Stimulated activated effector memory CD8-positive, alpha-beta T cell treated with anti-CD3 and anti-CD28 coated beads, Interleukin-12 subunit alpha, Interleukin-12 subunit beta, amount 100 ng/mL, for 72 hours (primary cell): Measurements from ENCODE around the gene OTUD1.
A peak's percentile ranks its signal among the peaks of the same experiment; 100 is the strongest.

ENCODE experiments used
- ATAC-seq: fragments of 150-1000 bp; cut with Tn5 transposase; 2 replicates; pipeline ENCODE4 v1.10.0; 2021
- DNase-seq, 2 donors: peaks; one replicate each; pipeline ENCODE4 v3.0.0; 2021 to 2022; ENCODE audit warnings: low spot score in 2 of 2
- H3K27ac Mint-ChIP-seq: one replicate; pipeline ENCODE4 v1.8.0; 2022; ENCODE audit warnings: mild to moderate bottlenecking, mixed read lengths
- H3K36me3 Mint-ChIP-seq: one replicate; pipeline ENCODE4 v1.8.0; 2022; ENCODE audit warnings: mild to moderate bottlenecking, mixed read lengths
- H3K4me1 Mint-ChIP-seq: one replicate; pipeline ENCODE4 v1.8.0; 2022; ENCODE audit warnings: mixed read lengths
- H3K4me3 Mint-ChIP-seq: one replicate; pipeline ENCODE4 v1.8.0; 2022; ENCODE audit warnings: mild to moderate bottlenecking, mixed read lengths
- H3K9me3 Mint-ChIP-seq: one replicate; pipeline ENCODE4 v1.8.0; 2022; ENCODE audit warnings: mixed read lengths

The OTUD1 gene

GRCh38 chr10:23413629-23414089 lies 25.2 kb upstream of the OTUD1 start:
- ATAC-seq: peak; percentile 39
- no peak overlapping the region for H3K4me3 Mint-ChIP-seq

DNA sequence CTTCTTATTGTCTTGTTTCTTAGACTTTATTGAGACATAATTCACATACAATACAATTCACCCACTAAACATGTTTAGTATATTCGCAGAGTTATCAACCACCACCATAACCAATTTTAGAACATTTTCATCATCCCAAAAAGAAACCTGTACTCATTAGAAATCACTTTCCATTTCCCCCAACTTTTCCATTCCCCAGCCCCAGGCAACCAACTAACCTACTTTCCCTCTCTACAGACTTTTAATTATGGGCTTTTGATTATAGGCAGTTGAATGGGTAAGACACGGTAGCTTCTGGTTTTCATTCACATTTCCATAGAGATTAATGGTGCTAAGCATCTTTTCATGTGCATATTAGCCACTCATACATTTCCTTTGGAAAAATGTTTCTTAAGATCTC lies 24.2 kb upstream of the OTUD1 start:
- H3K4me3 Mint-ChIP-seq: no peak overlapping the region
- H3K36me3 Mint-ChIP-seq: no peaks in the 10 kb centered on the region
- DNase-seq (no peak), ATAC-seq (no peak)
- H3K4me1 Mint-ChIP-seq: peaks cover 27% of the 10 kb centered on the region
- H3K9me3 Mint-ChIP-seq: no peaks in the 10 kb centered on the region
- no peak overlapping the region for H3K27ac Mint-ChIP-seq

More at GRCh38 chr10:23413629-23414089, 25.2 kb upstream of the OTUD1 start:
- Mint-ChIP-seq H3K9me3 (no peaks in the 10 kb centered on the region), H3K36me3 (no peaks in the 10 kb centered on the region), H3K4me1 (peaks cover 27% of the 10 kb centered on the region), H3K27ac (no peak overlapping the region)
- DNase-seq: no peak

DNA sequence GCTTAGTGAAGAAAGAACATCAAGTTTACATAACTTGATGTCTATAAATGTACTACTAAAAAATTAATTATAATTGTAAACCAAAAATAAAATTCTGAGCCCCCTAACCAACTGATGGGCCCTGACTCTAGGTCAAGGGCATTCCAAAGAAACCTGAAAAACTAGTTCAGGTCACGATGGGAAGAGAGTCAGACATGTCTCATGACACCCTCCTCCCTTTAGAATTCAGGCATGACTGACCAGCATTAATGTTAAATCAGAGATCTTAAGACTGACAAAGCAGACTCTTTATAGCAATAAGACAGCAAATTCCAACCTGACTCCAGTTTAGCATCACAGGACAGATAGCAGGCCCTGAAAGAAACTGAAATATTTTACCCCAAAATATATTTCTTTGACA lies 21.6 kb upstream of the OTUD1 start:
- no peak overlapping the region for H3K27ac Mint-ChIP-seq
- DNase-seq: no peak
- no peaks in the 10 kb centered on the region for H3K36me3 Mint-ChIP-seq
- no peak overlapping the region for H3K4me3 Mint-ChIP-seq
- H3K9me3 Mint-ChIP-seq: no peaks in the 10 kb centered on the region
- peaks cover 22% of the 10 kb centered on the region for H3K4me1 Mint-ChIP-seq
- ATAC-seq: no peak

- Mint-ChIP-seq H3K9me3 (no peaks in the 10 kb centered on the region), H3K4me3 (no peak overlapping the region), H3K27ac (no peak overlapping the region), H3K36me3 (no peaks in the 10 kb centered on the region), H3K4me1 (peaks cover 13% of the 10 kb centered on the region)
- DNase-seq (no peak), ATAC-seq (no peak)
These were observed 20.7 kb upstream of the OTUD1 start for GRCh38 chr10:23418051-23418681.

GRCh38 chr10:23419201-23419600 lies 19.7 kb upstream of the OTUD1 start:
- Mint-ChIP-seq H3K36me3 (no peaks in the 10 kb centered on the region), H3K4me3 (no peak overlapping the region), H3K4me1 (peaks cover 7% of the 10 kb centered on the region), H3K27ac (no peak overlapping the region), H3K9me3 (no peaks in the 10 kb centered on the region)
- DNase-seq (no peak), ATAC-seq (no peak)

- H3K4me3 Mint-ChIP-seq: no peak overlapping the region
- H3K36me3 Mint-ChIP-seq: no peaks in the 10 kb centered on the region
- H3K9me3 Mint-ChIP-seq: no peaks in the 10 kb centered on the region
These were observed 19.1 kb upstream of the OTUD1 start for GRCh38 chr10:23419655-23420329.

GRCh38 chr10:23421397-23421796 lies 17.5 kb upstream of the OTUD1 start:
- ATAC-seq: no peak
- H3K4me3 Mint-ChIP-seq: no peak overlapping the region
- no peaks in the 10 kb centered on the region for H3K36me3 Mint-ChIP-seq
- H3K9me3 Mint-ChIP-seq: no peaks in the 10 kb centered on the region
- H3K4me1 Mint-ChIP-seq: no peaks in the 10 kb centered on the region
- no peak overlapping the region for H3K27ac Mint-ChIP-seq
- DNase-seq: no peak

More at GRCh38 chr10:23419655-23420329, 19.1 kb upstream of the OTUD1 start:
- DNase-seq (no peak), ATAC-seq (no peak)
- H3K4me1 Mint-ChIP-seq: peaks cover 2% of the 10 kb centered on the region
- no peak overlapping the region for H3K27ac Mint-ChIP-seq

DNA sequence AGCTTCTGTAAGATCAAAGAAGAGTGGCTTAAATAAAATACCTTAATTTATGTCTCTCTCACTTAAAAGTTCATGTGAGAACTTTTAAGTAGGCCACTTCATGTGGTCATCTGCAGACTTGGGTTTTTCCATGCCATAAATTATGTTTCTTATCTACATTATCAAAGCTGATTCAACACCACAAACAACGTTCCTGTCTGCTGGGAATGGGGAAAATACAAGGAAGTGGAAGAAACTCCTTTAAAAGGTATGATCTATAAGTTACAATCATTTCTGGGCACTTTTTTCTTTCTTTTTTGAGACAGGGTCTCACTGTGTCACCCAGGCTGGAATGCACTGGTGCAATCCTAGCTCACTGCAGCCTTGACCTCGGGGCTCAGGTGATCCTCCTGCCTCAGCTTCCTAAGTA lies 16.9 kb upstream of the OTUD1 start:
- no peak for DNase-seq
- Mint-ChIP-seq H3K27ac (no peak overlapping the region), H3K4me1 (no peaks in the 10 kb centered on the region), H3K4me3 (no peak overlapping the region), H3K36me3 (no peaks in the 10 kb centered on the region), H3K9me3 (no peaks in the 10 kb centered on the region)
- ATAC-seq: no peak

- Mint-ChIP-seq H3K9me3 (no peaks in the 10 kb centered on the region), H3K4me1 (no peaks in the 10 kb centered on the region), H3K27ac (no peak overlapping the region), H3K36me3 (no peaks in the 10 kb centered on the region), H3K4me3 (no peak overlapping the region)
- DNase-seq (no peak), ATAC-seq (peak; percentile 60)
These were observed 6.7 kb upstream of the OTUD1 start for GRCh38 chr10:23432166-23432565.

GRCh38 chr10:23432639-23433038 lies 6.2 kb upstream of the OTUD1 start:
- no peak for DNase-seq
- no peak overlapping the region for H3K27ac Mint-ChIP-seq
- no peaks in the 10 kb centered on the region for H3K4me1 Mint-ChIP-seq
- H3K4me3 Mint-ChIP-seq: no peak overlapping the region
- peak; percentile 64 for ATAC-seq
- no peaks in the 10 kb centered on the region for H3K9me3 Mint-ChIP-seq
- H3K36me3 Mint-ChIP-seq: no peaks in the 10 kb centered on the region

- no peak overlapping the region for H3K27ac Mint-ChIP-seq
- peaks cover 8% of the 10 kb centered on the region for H3K4me1 Mint-ChIP-seq
- no peak overlapping the region for H3K4me3 Mint-ChIP-seq
- DNase-seq (no peak), ATAC-seq (no peak)
- H3K9me3 Mint-ChIP-seq: no peaks in the 10 kb centered on the region
- peaks cover 10% of the 10 kb centered on the region for H3K36me3 Mint-ChIP-seq
These were observed 5.2 kb upstream of the OTUD1 start for GRCh38 chr10:23433701-23434100.

DNA sequence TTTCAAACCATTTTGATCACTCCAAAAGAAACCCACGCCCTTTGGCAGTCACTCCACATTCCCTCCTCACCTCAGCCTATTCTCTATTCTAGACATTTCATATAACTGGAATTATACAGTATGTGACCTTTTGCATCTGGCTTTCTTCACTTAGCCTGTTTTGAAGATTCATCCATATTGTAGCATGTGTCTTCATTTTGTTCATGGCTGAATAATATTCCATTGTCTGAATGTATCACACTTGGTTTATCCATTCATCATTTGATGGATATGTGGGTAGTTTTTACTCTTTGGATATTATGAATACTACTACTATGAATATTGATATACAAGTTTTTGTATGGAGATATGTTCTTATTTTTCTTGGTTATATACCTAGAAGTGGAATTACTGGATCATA lies 3.5 kb upstream of the OTUD1 start:
- no peak overlapping the region for H3K27ac Mint-ChIP-seq
- peaks cover 10% of the 10 kb centered on the region for H3K36me3 Mint-ChIP-seq
- H3K4me1 Mint-ChIP-seq: peaks cover 9% of the 10 kb centered on the region
- no peak overlapping the region for H3K4me3 Mint-ChIP-seq
- no peak for ATAC-seq
- no peaks in the 10 kb centered on the region for H3K9me3 Mint-ChIP-seq
- no peak for DNase-seq

DNA sequence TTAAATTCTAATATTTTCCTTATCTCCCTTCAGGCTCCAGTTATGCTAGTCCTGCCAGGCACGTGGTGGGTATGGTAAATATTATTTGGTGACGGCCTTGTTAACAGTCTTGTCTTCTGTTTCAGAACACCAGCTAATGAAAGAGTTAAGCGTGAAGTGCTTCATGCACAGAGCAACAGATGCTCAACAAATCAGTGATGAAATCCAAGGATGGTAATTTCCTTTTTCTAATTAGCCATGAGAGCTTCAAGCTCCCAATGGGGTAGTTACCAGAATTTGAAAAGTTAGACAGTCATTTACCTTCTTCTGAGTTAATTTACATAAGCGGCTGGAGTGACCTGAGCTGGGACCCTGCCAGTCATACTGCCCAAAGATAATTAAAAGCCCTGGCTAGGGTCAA lies 1.9 kb upstream of the OTUD1 start:
- H3K27ac Mint-ChIP-seq: no peak overlapping the region
- no peak for DNase-seq
- ATAC-seq: no peak
- H3K4me1 Mint-ChIP-seq: peaks cover 23% of the 10 kb centered on the region
- H3K4me3 Mint-ChIP-seq: no peak overlapping the region
- H3K36me3 Mint-ChIP-seq: peaks cover 10% of the 10 kb centered on the region
- H3K9me3 Mint-ChIP-seq: no peaks in the 10 kb centered on the region

- peaks cover 31% of the 10 kb centered on the region for H3K4me1 Mint-ChIP-seq
- DNase-seq (no peak), ATAC-seq (no peak)
- peak overlapping the region; percentile 74 for H3K27ac Mint-ChIP-seq
- peaks cover 10% of the 10 kb centered on the region for H3K36me3 Mint-ChIP-seq
- peak overlapping the region; percentile 79 for H3K4me3 Mint-ChIP-seq
- no peaks in the 10 kb centered on the region for H3K9me3 Mint-ChIP-seq
These were observed 820 bp upstream of the OTUD1 start for GRCh38 chr10:23437963-23438546.

DNA sequence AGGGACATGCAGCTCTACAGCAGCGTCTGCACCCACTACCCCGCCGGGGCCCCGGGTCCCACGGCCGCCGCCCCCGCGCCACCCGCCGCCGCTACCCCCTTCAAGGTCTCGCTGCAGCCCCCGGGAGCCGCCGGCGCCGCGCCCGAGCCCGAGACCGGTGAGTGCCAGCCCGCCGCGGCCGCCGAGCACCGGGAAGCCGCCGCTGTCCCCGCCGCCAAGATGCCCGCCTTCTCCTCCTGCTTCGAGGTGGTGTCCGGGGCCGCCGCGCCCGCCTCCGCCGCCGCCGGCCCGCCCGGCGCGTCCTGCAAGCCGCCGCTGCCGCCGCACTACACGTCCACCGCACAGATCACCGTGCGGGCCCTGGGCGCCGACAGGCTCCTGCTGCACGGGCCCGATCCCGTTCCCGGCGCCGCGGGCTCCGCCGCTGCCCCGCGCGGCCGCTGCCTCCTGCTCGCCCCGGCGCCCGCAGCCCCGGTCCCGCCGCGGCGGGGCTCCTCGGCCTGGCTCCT lies 631 bp downstream of the OTUD1 start:
- Mint-ChIP-seq H3K4me3 (peak overlapping the region; percentile 79), H3K27ac (no peak overlapping the region), H3K9me3 (no peaks in the 10 kb centered on the region), H3K4me1 (peaks cover 37% of the 10 kb centered on the region), H3K36me3 (peaks cover 10% of the 10 kb centered on the region)
- peak; percentile 3 for ATAC-seq
- DNase-seq: peak in 1 of 2 donors; percentile 69
